ENCODE data around the gene RXFP1.

RXFP1 gene

DNA sequence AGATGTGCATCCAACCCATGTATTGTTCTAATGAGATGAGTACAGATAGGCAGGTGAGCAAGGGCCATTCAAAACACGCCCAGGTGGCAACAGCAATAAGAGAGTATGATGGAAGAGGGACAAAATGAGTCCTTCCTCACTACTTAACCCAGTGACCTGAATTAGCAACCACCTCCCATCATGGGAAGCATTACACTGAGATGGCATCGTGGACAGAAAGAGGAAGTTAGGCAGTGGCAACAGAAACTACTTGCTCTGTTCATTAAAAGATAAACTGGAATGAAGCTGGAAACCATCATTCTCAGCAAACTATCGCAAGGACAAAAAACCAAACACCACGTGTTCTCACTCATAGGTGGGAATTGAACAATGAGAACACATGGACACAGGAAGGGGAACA, 17.2 kb downstream of the RXFP1 start:
- Histone ChIP-seq H4K20me1 (ENCODE audit: insufficient read depth, low read length, poor library complexity, severe bottlenecking) (no peaks in the 10 kb centered on the region), H3K27me3 (ENCODE audit: insufficient read depth, low read length, poor library complexity, severe bottlenecking) (no peaks in the 10 kb centered on the region), H2AFZ (ENCODE audit: low read length) (no peak overlapping the region), H3F3A (ENCODE audit: low read depth) (no peaks in the 10 kb centered on the region), H3K79me2 (ENCODE audit: insufficient read depth, low read length) (no peaks in the 10 kb centered on the region), H3K9me3 (ENCODE audit: insufficient read depth, low read depth, low read length) (no peaks in the 10 kb centered on the region), H3K4me3 (ENCODE audit: low read length, poor library complexity, severe bottlenecking) (no peak overlapping the region), H3K9ac (ENCODE audit: low read depth, low read length, poor library complexity, severe bottlenecking) (no peak overlapping the region), H3K4me1 (ENCODE audit: insufficient read depth, low read length, poor library complexity, severe bottlenecking) (no peaks in the 10 kb centered on the region), H3K9me2 (replicated peaks; ENCODE audit: low read depth, low read length) (no peaks in the 10 kb centered on the region), H3K36me3 (ENCODE audit: insufficient read depth, low read length) (no peaks in the 10 kb centered on the region), H3K4me2 (ENCODE audit: low read depth, low read length, poor library complexity, severe bottlenecking) (no peak overlapping the region)
- no peak for TF ChIP-seq CTCF (conservative IDR thresholded peaks at IDR 0.05; ENCODE audit: low read length)
- TF ChIP-seq EZH2phosphoT487 (IDR thresholded peaks at IDR 0.05; ENCODE audit: borderline replicate concordance): no peak

DNA sequence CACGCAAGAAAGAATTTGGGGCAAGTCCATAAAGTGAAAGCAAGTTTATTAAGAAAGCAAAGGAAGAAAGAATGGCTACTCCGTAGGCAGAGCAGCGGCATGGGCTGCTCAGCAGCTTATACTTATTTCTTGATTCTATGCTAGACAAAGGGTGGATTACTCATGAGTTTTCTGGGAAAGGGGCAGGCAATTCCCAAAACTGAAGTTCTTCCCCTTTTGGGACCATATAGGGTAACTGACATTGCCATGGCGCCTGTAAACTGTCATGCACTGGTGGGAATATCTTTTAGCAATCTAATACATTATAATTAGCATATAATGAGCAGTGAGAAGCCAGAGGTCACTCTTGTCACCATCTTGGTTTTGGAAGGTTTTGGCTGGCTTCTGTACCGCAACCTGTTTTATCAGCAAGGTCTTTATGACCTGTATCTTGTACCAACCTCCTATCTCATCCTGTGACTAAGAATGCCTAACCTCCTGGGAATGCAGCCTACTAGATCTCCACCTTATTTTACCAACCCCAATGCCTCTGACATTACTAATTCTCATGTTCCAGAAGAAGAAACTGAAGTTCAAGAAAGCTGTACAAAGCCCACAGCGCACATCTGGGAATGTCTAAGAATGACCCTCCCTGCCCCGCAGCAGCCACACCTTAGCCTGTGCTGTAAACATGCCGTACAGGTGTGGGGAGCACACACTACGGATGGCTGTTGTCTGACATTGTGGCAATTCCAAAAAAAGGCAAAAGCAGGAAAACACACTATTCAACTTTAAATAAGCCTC, 18.6 kb downstream of the RXFP1 start:
- Histone ChIP-seq H3K4me3 (ENCODE audit: low read length, poor library complexity, severe bottlenecking) (no peak overlapping the region), H3K4me1 (ENCODE audit: insufficient read depth, low read length, poor library complexity, severe bottlenecking) (no peaks in the 10 kb centered on the region), H3K4me2 (ENCODE audit: low read depth, low read length, poor library complexity, severe bottlenecking) (no peak overlapping the region), H3K27me3 (ENCODE audit: insufficient read depth, low read length, poor library complexity, severe bottlenecking) (no peaks in the 10 kb centered on the region), H3K36me3 (ENCODE audit: insufficient read depth, low read length) (no peaks in the 10 kb centered on the region), H3F3A (ENCODE audit: low read depth) (no peaks in the 10 kb centered on the region), H3K9ac (ENCODE audit: low read depth, low read length, poor library complexity, severe bottlenecking) (no peak overlapping the region), H3K9me3 (ENCODE audit: insufficient read depth, low read depth, low read length) (no peaks in the 10 kb centered on the region), H4K20me1 (ENCODE audit: insufficient read depth, low read length, poor library complexity, severe bottlenecking) (no peaks in the 10 kb centered on the region), H3K9me2 (replicated peaks; ENCODE audit: low read depth, low read length) (no peaks in the 10 kb centered on the region), H3K79me2 (ENCODE audit: insufficient read depth, low read length) (no peaks in the 10 kb centered on the region), H2AFZ (ENCODE audit: low read length) (no peak overlapping the region)
- no peak for TF ChIP-seq CTCF (conservative IDR thresholded peaks at IDR 0.05; ENCODE audit: low read length)
- TF ChIP-seq EZH2phosphoT487 (IDR thresholded peaks at IDR 0.05; ENCODE audit: borderline replicate concordance): no peak

GRCh38 chr4:158541506-158541905, 19.8 kb downstream of the RXFP1 start:
- no peaks in the 10 kb centered on the region for H3K4me1 ChIP-seq (ENCODE audit: insufficient read depth, low read length, poor library complexity, severe bottlenecking)
- H2AFZ ChIP-seq (ENCODE audit: low read length): no peak overlapping the region
- H3K9ac ChIP-seq (ENCODE audit: low read depth, low read length, poor library complexity, severe bottlenecking): no peak overlapping the region
- no peak overlapping the region for H3K4me2 ChIP-seq (ENCODE audit: low read depth, low read length, poor library complexity, severe bottlenecking)
- no peak overlapping the region for H3K4me3 ChIP-seq (ENCODE audit: low read length, poor library complexity, severe bottlenecking)
- no peaks in the 10 kb centered on the region for H3K79me2 ChIP-seq (ENCODE audit: insufficient read depth, low read length)
- no peaks in the 10 kb centered on the region for H3F3A ChIP-seq (ENCODE audit: low read depth)
- no peaks in the 10 kb centered on the region for H3K27me3 ChIP-seq (ENCODE audit: insufficient read depth, low read length, poor library complexity, severe bottlenecking)
- H3K9me3 ChIP-seq (ENCODE audit: insufficient read depth, low read depth, low read length): no peaks in the 10 kb centered on the region
- no peaks in the 10 kb centered on the region for H3K36me3 ChIP-seq (ENCODE audit: insufficient read depth, low read length)
- no peaks in the 10 kb centered on the region for H3K9me2 ChIP-seq (replicated peaks; ENCODE audit: low read depth, low read length)
- H4K20me1 ChIP-seq (ENCODE audit: insufficient read depth, low read length, poor library complexity, severe bottlenecking): no peaks in the 10 kb centered on the region
- no peak for TF ChIP-seq CTCF (conservative IDR thresholded peaks at IDR 0.05; ENCODE audit: low read length)
- TF ChIP-seq EZH2phosphoT487 (IDR thresholded peaks at IDR 0.05; ENCODE audit: borderline replicate concordance): no peak

Measured in Loucy (cell line).